Measurements from ENCODE around the gene NR2E3. TPM values are rescaled to one million over a fixed set of nuclear protein-coding genes. Genes with fewer than 3 reads are reported as not detected.

Gene NR2E3
- total and polyA plus RNA-seq, 4 donors = 0.06 to 0.80 (median 0.30) TPM

GRCh38 chr15:71788646-71789579 lies 21.4 kb upstream of the NR2E3 start:
- no peak for ATAC-seq (ENCODE audit: insufficient read depth, low FRiP score)

GRCh38 chr15:71789616-71790015 lies 20.7 kb upstream of the NR2E3 start:
- peaks cover 0 to 6% (median 0%) of the 10 kb centered on the region in 5 donors for H3K4me1 ChIP-seq (ENCODE audit: control insufficient read depth in 5 of 5, insufficient read depth in 5 of 5, low read length in 5 of 5)
- no peaks in the 10 kb centered on the region for H3K36me3 ChIP-seq (ENCODE audit: control insufficient read depth in 4 of 4, insufficient read depth in 4 of 4, low read length in 4 of 4)
- no peak overlapping the region for H3K9ac ChIP-seq (ENCODE audit: insufficient read depth in 1 of 2, low read length in 2 of 2)
- H3K27ac ChIP-seq (ENCODE audit: low read depth in 1 of 2, low read length in 1 of 2) = no peak overlapping the region
- WGBS, 2 donors = 92 to 98% methylated on average over 6 of the region's 6 CpGs
- H3K4me3 ChIP-seq = no peak overlapping the region
- DNase-seq (no peak), ATAC-seq (ENCODE audit: insufficient read depth, low FRiP score) (no peak)
- TF ChIP-seq, protein P1, sequence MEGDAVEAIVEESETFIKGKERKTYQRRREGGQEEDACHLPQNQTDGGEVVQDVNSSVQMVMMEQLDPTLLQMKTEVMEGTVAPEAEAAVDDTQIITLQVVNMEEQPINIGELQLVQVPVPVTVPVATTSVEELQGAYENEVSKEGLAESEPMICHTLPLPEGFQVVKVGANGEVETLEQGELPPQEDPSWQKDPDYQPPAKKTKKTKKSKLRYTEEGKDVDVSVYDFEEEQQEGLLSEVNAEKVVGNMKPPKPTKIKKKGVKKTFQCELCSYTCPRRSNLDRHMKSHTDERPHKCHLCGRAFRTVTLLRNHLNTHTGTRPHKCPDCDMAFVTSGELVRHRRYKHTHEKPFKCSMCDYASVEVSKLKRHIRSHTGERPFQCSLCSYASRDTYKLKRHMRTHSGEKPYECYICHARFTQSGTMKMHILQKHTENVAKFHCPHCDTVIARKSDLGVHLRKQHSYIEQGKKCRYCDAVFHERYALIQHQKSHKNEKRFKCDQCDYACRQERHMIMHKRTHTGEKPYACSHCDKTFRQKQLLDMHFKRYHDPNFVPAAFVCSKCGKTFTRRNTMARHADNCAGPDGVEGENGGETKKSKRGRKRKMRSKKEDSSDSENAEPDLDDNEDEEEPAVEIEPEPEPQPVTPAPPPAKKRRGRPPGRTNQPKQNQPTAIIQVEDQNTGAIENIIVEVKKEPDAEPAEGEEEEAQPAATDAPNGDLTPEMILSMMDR (IDR thresholded peaks at IDR 0.05; ENCODE audit: control extremely low read depth, extremely low read depth) = no peak
- H3K27me3 ChIP-seq (ENCODE audit: control insufficient read depth in 3 of 3, insufficient read depth in 3 of 3, low read length in 2 of 3) = peaks cover 0 to 3% (median 0%) of the 10 kb centered on the region in 3 donors
- peaks cover 0 to 2% (median 0%) of the 10 kb centered on the region in 4 donors for H3K9me3 ChIP-seq (ENCODE audit: control insufficient read depth in 4 of 4, insufficient read depth in 3 of 4, low read length in 3 of 4)

More at GRCh38 chr15:71788646-71789579, 21.4 kb upstream of the NR2E3 start:
- TF ChIP-seq, protein P1 (IDR thresholded peaks at IDR 0.05; ENCODE audit: control extremely low read depth, extremely low read depth) = no peak
- Histone ChIP-seq H3K27me3 (ENCODE audit: control insufficient read depth in 3 of 3, insufficient read depth in 3 of 3, low read length in 2 of 3) (peaks cover 0 to 3% (median 0%) of the 10 kb centered on the region in 3 donors), H3K9me3 (ENCODE audit: control insufficient read depth in 4 of 4, insufficient read depth in 3 of 4, low read length in 3 of 4) (peaks cover 0 to 2% (median 0%) of the 10 kb centered on the region in 4 donors), H3K4me1 (ENCODE audit: control insufficient read depth in 5 of 5, insufficient read depth in 5 of 5, low read length in 5 of 5) (peaks cover 0 to 6% (median 0%) of the 10 kb centered on the region in 5 donors), H3K4me3 (no peak overlapping the region), H3K27ac (ENCODE audit: low read depth in 1 of 2, low read length in 1 of 2) (no peak overlapping the region), H3K9ac (ENCODE audit: insufficient read depth in 1 of 2, low read length in 2 of 2) (no peak overlapping the region), H3K36me3 (ENCODE audit: control insufficient read depth in 4 of 4, insufficient read depth in 4 of 4, low read length in 4 of 4) (no peaks in the 10 kb centered on the region)
- DNase-seq = no peak
- 86 to 87% methylated on average over 15 of the region's 15 CpGs for WGBS, 2 donors

DNA sequence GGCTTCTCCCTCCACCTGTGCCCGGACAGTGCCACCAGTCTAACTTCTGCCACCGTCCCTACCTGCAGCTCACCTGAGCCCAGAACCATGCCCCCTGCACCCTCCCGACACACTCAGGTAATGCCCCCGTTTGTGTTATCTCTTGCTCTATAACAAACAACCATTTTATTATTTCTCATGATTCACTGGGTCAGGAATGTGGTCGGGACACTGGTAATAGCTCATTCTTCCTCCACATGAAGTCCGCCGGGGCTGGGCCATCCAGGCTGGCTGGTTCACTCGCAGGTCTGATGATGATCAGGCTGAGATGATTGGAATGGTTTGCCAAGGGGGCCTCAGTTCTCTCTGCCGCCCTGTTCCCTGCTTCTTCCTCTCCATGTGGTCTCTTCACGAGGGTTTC lies 20.3 kb upstream of the NR2E3 start:
- Histone ChIP-seq H3K36me3 (ENCODE audit: control insufficient read depth in 4 of 4, insufficient read depth in 4 of 4, low read length in 4 of 4) (no peaks in the 10 kb centered on the region), H3K9ac (ENCODE audit: insufficient read depth in 1 of 2, low read length in 2 of 2) (no peak overlapping the region), H3K4me1 (ENCODE audit: control insufficient read depth in 5 of 5, insufficient read depth in 5 of 5, low read length in 5 of 5) (peaks cover 0 to 6% (median 0%) of the 10 kb centered on the region in 5 donors), H3K9me3 (ENCODE audit: control insufficient read depth in 4 of 4, insufficient read depth in 3 of 4, low read length in 3 of 4) (peaks cover 0 to 2% (median 0%) of the 10 kb centered on the region in 4 donors), H3K4me3 (no peak overlapping the region), H3K27ac (ENCODE audit: low read depth in 1 of 2, low read length in 1 of 2) (no peak overlapping the region), H3K27me3 (ENCODE audit: control insufficient read depth in 3 of 3, insufficient read depth in 3 of 3, low read length in 2 of 3) (peaks cover 0 to 3% (median 0%) of the 10 kb centered on the region in 3 donors)
- TF ChIP-seq, protein P1 (IDR thresholded peaks at IDR 0.05; ENCODE audit: control extremely low read depth, extremely low read depth) = no peak
- DNase-seq (no peak), ATAC-seq (ENCODE audit: insufficient read depth, low FRiP score) (no peak)
- WGBS, 2 donors = 75 to 79% methylated on average over 10 of the region's 10 CpGs

Data from lung (tissue), 12 donors.